RWPE2 (cell line): ENCODE data around the gene MPND.
"Not testable (repeated sequence)": the region's sequence is repeated elsewhere in the genome, so short reads cannot be mapped to it uniquely, and the experiment has no call there.

Experiments used
- ATAC-seq: fragments of 200-7000 bp; cut with Tn5 transposase; 3 replicates; pipeline ENCODE4 v1.9.1; 2021; ENCODE audit warnings: low read depth
- DNase-seq: peaks from one replicate; pipeline ENCODE4 v3.0.0-alpha.2; 2020; ENCODE audit warnings: low spot score
- H3K27ac ChIP-seq: fragments of 450-650 bp; 2 replicates; pipeline ENCODE4 v1.5.1; 2017; ENCODE audit warnings: mild to moderate bottlenecking; ENCODE audit not compliant: poor library complexity, severe bottlenecking
- H3K27me3 ChIP-seq: fragments of 250-450 bp; sonication (Bioruptor Pico); 2 replicates; pipeline ENCODE4 v1.5.1; 2021; ENCODE audit warnings: mild to moderate bottlenecking, moderate library complexity; ENCODE audit not compliant: insufficient read depth, poor library complexity, severe bottlenecking
- H3K36me3 ChIP-seq: fragments of 250-450 bp; sonication (Bioruptor Pico); 2 replicates; pipeline ENCODE4 v1.5.1; 2020; ENCODE audit warnings: low read depth, mild to moderate bottlenecking, moderate library complexity
- H3K4me1 ChIP-seq: fragments of 250-450 bp; sonication (Bioruptor Pico); 2 replicates; pipeline ENCODE4 v1.5.1; 2021; ENCODE audit warnings: mild to moderate bottlenecking, moderate library complexity; ENCODE audit not compliant: insufficient read depth, poor library complexity, severe bottlenecking
- H3K4me3 ChIP-seq: fragments of 250-450 bp; sonication (Bioruptor Pico); 2 replicates; pipeline ENCODE4 v1.5.1; 2021; ENCODE audit warnings: mild to moderate bottlenecking, moderate library complexity; ENCODE audit not compliant: severe bottlenecking
- H3K9me3 ChIP-seq: fragments of 250-450 bp; sonication (Bioruptor Pico); 2 replicates; pipeline ENCODE4 v1.5.1; 2021; ENCODE audit warnings: mild to moderate bottlenecking, moderate library complexity; ENCODE audit not compliant: severe bottlenecking
- TF ChIP-seq, protein P1 (sequence below): fragments of 450-650 bp; IDR thresholded peaks from one replicate; pipeline ENCODE4 v1.5.1; 2017; ENCODE audit warnings: mild to moderate bottlenecking, moderate library complexity; ENCODE audit not compliant: poor library complexity, severe bottlenecking

Gene MPND

DNA sequence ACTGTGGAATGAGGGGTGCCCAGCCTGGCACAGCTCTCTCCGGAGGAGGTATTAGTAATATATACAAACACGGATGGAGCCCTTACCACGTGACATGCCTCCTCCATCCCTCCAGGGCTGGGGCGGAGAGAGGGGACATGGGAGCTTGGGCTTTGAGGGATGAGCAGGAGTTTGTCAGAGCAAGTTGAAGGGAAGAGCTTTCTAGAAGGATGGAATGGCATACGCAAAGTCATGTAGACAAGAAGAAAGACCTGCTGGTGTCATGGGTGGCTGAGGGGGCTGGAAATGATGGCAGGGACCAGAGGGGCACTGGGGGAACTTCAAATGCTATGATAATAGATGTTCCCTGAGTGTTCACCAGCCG, 2.6 kb downstream of the MPND start:
- H3K9me3 ChIP-seq = no peaks in the 10 kb centered on the region
- DNase-seq = no peak
- H3K27ac ChIP-seq = no peak overlapping the region
- H3K36me3 ChIP-seq = no peaks in the 10 kb centered on the region
- TF ChIP-seq, protein P1, sequence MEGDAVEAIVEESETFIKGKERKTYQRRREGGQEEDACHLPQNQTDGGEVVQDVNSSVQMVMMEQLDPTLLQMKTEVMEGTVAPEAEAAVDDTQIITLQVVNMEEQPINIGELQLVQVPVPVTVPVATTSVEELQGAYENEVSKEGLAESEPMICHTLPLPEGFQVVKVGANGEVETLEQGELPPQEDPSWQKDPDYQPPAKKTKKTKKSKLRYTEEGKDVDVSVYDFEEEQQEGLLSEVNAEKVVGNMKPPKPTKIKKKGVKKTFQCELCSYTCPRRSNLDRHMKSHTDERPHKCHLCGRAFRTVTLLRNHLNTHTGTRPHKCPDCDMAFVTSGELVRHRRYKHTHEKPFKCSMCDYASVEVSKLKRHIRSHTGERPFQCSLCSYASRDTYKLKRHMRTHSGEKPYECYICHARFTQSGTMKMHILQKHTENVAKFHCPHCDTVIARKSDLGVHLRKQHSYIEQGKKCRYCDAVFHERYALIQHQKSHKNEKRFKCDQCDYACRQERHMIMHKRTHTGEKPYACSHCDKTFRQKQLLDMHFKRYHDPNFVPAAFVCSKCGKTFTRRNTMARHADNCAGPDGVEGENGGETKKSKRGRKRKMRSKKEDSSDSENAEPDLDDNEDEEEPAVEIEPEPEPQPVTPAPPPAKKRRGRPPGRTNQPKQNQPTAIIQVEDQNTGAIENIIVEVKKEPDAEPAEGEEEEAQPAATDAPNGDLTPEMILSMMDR = no peak
- H3K4me1 ChIP-seq = no peaks in the 10 kb centered on the region
- H3K4me3 ChIP-seq = no peak overlapping the region
- no peak for ATAC-seq
- H3K27me3 ChIP-seq = no peaks in the 10 kb centered on the region

DNA sequence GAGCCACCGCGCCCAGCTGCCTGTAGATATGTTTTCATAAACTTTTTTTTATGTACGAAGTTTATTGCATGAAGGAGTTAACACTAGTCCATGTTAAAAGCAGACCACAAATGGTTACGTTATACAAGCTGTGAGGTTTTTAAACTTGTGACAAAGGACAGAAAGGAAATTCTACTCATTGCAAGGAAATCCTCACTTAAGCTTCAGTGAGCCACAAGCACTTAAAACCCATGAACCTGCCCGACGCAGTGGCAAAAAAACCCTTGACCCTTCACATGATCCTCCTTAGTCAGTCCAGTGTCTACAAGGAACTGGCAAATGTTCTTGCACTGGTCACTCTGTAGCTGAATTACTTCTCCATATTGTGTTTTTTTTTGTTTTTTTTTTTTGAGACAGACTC, 4.2 kb downstream of the MPND start:
- DNase-seq (no peak), ATAC-seq (no peak)
- Histone ChIP-seq H3K9me3 (no peaks in the 10 kb centered on the region), H3K36me3 (no peaks in the 10 kb centered on the region), H3K4me1 (no peaks in the 10 kb centered on the region), H3K4me3 (no peak overlapping the region), H3K27ac (no peak overlapping the region), H3K27me3 (no peaks in the 10 kb centered on the region)
- TF ChIP-seq, protein P1 = no peak

DNA sequence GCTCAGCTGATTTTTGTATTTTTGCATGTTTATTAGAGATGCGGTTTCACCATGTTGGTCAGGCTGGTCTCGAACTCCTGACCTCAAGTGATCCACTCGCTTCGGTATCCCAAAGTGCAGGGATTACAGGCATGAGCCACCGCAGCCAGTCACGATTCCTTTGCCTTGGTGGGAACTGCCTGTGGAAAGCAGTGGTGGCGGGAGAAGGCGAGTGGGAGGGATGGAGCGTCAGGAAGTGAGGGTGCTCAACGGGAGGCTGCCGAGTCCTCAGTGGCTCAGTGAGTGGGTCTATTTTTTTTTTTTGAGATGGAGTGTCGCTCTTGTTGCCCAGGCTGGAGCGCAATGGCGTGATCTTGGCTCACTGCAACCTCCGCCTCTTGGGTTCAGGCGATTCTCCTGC, 5.9 kb downstream of the MPND start:
- DNase-seq = not testable (repeated sequence)

DNA sequence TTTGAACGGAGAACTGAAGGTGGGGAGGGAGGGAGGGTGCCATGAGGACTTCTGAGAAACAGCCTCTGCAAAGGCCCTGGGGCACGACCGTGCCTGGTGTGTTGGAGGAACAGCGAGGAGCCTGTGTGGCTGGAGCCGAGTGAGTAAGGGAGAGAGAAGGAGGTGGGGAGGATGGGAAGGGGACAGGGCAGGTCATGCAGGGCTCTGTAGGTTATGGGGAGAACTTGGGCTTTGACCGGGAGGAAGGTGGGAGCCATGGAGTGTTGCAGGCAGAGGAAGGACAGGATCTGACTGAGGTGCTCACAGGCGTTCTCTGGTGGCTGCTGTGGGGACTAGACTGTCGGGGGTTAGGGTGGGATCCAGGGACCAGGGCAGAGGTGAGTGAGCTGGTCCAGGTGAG, 6.7 kb downstream of the MPND start:
- no peak for DNase-seq

More for the DNA sequence above, 5.9 kb downstream of the MPND start:
- not testable (repeated sequence) for H3K36me3 ChIP-seq, H3K27me3 ChIP-seq, H3K4me3 ChIP-seq, H3K4me1 ChIP-seq, ATAC-seq, H3K27ac ChIP-seq, H3K9me3 ChIP-seq

DNA sequence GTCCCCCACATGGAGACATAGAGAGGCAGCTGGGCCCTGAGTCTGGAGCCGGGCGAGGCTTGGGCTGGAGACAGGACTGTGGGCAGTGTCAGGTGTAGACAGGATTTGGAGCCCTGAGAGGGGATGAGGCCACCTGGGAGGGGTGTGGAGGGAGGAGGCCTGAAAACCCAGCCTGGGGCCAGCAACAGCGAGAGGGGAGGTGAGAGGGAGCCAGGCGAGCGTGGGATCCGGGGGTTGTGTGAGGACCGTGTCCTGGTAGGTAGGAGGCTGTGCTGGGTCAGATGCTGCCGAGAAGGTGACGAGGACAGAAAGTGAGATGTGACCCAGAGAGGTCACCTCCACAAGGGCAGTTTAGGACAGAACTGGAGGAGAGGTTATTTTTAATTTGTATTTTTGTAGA, 7.4 kb downstream of the MPND start:
- DNase-seq (peak; percentile 35), ATAC-seq (no peak)
- no peak overlapping the region for H3K4me3 ChIP-seq
- no peak overlapping the region for H3K27ac ChIP-seq
- H3K36me3 ChIP-seq = no peaks in the 10 kb centered on the region; the same call in 1 of the 2 replicates
- H3K27me3 ChIP-seq = no peaks in the 10 kb centered on the region
- no peaks in the 10 kb centered on the region for H3K4me1 ChIP-seq
- H3K9me3 ChIP-seq = no peaks in the 10 kb centered on the region
- TF ChIP-seq, protein P1 = no peak

More for the DNA sequence above, 6.7 kb downstream of the MPND start:
- Histone ChIP-seq H3K27me3 (no peaks in the 10 kb centered on the region), H3K9me3 (no peaks in the 10 kb centered on the region), H3K4me3 (no peak overlapping the region), H3K36me3 (no peaks in the 10 kb centered on the region; the same call in 1 of the 2 replicates), H3K4me1 (no peaks in the 10 kb centered on the region), H3K27ac (no peak overlapping the region)
- TF ChIP-seq, protein P1 = no peak
- no peak for ATAC-seq
